Measurements from ENCODE around the gene PIMREG. TPM values are rescaled to one million over a fixed set of nuclear protein-coding genes. Genes with fewer than 3 reads are reported as not detected.

The PIMREG gene
- total RNA-seq, 1 experiment from 2014 or later = not detected

DNA sequence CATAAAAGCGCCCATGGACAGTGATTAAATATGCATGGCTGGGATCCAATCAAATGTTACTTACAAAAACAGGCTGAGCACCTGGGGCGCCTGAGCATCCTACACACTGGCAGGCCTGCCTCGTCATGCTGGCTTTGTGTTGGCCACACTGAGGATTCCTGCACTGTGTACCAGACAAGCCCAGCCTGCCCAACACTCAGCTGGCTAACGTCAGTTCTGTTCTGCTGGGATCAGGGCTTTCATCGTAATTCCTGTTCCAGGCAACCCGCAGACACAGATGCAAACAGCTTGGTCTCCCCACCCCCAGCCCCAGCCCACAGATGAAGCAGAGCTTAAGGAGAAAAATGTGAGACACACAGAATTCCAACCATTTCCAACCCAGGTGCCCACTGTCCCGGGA lies 30.7 kb downstream of the PIMREG start:
- no peak overlapping the region for H3K4me3 ChIP-seq (ENCODE audit: low read length)
- no peaks in the 10 kb centered on the region for H3K36me3 ChIP-seq (ENCODE audit: insufficient read depth, low read length)
- no peak overlapping the region for H3K27ac ChIP-seq (ENCODE audit: low read length)
- no peak overlapping the region for H2AFZ ChIP-seq (ENCODE audit: low read length)
- no peaks in the 10 kb centered on the region for H3K79me2 ChIP-seq (ENCODE audit: low read length)
- no peak overlapping the region for H3K4me2 ChIP-seq (ENCODE audit: low read depth, low read length, poor library complexity, severe bottlenecking)
- H3K27me3 ChIP-seq (ENCODE audit: low read length) = no peaks in the 10 kb centered on the region
- no peak overlapping the region for H3K9ac ChIP-seq (ENCODE audit: low read length)
- no peak for DNase-seq
- H3K9me3 ChIP-seq (ENCODE audit: low read length) = no peaks in the 10 kb centered on the region
- H3K4me1 ChIP-seq (ENCODE audit: low read length) = no peaks in the 10 kb centered on the region
- no peaks in the 10 kb centered on the region for H4K20me1 ChIP-seq (ENCODE audit: insufficient read depth, low read depth, low read length)
- H3K9me2 ChIP-seq (replicated peaks; ENCODE audit: insufficient read depth, low read length) = no peaks in the 10 kb centered on the region

GRCh38 chr17:6475411-6475810 lies 31.2 kb downstream of the PIMREG start:
- Histone ChIP-seq H3K4me1 (ENCODE audit: low read length) (no peaks in the 10 kb centered on the region), H3K9ac (ENCODE audit: low read length) (no peak overlapping the region), H3K36me3 (ENCODE audit: insufficient read depth, low read length) (no peaks in the 10 kb centered on the region), H3K27me3 (ENCODE audit: low read length) (no peaks in the 10 kb centered on the region), H3K4me3 (ENCODE audit: low read length) (no peak overlapping the region), H3K27ac (ENCODE audit: low read length) (no peak overlapping the region), H4K20me1 (ENCODE audit: insufficient read depth, low read depth, low read length) (no peaks in the 10 kb centered on the region), H2AFZ (ENCODE audit: low read length) (no peak overlapping the region), H3K79me2 (ENCODE audit: low read length) (no peaks in the 10 kb centered on the region), H3K4me2 (ENCODE audit: low read depth, low read length, poor library complexity, severe bottlenecking) (no peak overlapping the region), H3K9me2 (replicated peaks; ENCODE audit: insufficient read depth, low read length) (no peaks in the 10 kb centered on the region), H3K9me3 (ENCODE audit: low read length) (no peaks in the 10 kb centered on the region)
- no peak for DNase-seq

GRCh38 chr17:6476076-6476809 lies 32.0 kb downstream of the PIMREG start:
- Histone ChIP-seq H2AFZ (ENCODE audit: low read length) (no peak overlapping the region), H3K4me2 (ENCODE audit: low read depth, low read length, poor library complexity, severe bottlenecking) (no peak overlapping the region), H3K79me2 (ENCODE audit: low read length) (no peaks in the 10 kb centered on the region), H4K20me1 (ENCODE audit: insufficient read depth, low read depth, low read length) (no peaks in the 10 kb centered on the region), H3K27me3 (ENCODE audit: low read length) (no peaks in the 10 kb centered on the region), H3K9me3 (ENCODE audit: low read length) (no peaks in the 10 kb centered on the region), H3K27ac (ENCODE audit: low read length) (no peak overlapping the region), H3K4me3 (ENCODE audit: low read length) (no peak overlapping the region), H3K36me3 (ENCODE audit: insufficient read depth, low read length) (no peaks in the 10 kb centered on the region), H3K9me2 (replicated peaks; ENCODE audit: insufficient read depth, low read length) (no peaks in the 10 kb centered on the region), H3K9ac (ENCODE audit: low read length) (no peak overlapping the region), H3K4me1 (ENCODE audit: low read length) (no peaks in the 10 kb centered on the region)
- no peak for DNase-seq

DNA sequence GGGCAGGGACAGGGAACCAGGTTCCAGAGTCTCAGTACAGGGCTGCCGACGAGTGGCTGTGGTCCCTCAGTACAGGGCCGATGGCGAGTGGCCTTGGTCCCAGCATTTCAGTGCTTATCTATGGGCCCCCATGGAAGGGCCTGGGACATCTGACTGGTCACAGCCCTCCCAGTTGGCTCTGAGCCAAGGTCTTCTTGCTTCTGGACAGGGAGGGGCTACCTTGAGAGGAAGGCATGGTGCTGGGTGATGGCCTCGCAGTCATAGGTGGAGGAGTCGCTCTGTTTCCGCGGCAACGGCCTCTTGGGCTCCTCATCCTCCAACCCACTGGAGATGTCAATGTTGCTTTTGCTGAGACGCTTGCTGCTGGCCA lies 32.5 kb downstream of the PIMREG start:
- DNase-seq = no peak
- H3K36me3 ChIP-seq (ENCODE audit: insufficient read depth, low read length) = no peaks in the 10 kb centered on the region
- no peak overlapping the region for H3K9ac ChIP-seq (ENCODE audit: low read length)
- no peaks in the 10 kb centered on the region for H3K4me1 ChIP-seq (ENCODE audit: low read length)
- no peak overlapping the region for H3K27ac ChIP-seq (ENCODE audit: low read length)
- no peak overlapping the region for H3K4me2 ChIP-seq (ENCODE audit: low read depth, low read length, poor library complexity, severe bottlenecking)
- no peaks in the 10 kb centered on the region for H3K9me2 ChIP-seq (replicated peaks; ENCODE audit: insufficient read depth, low read length)
- no peaks in the 10 kb centered on the region for H4K20me1 ChIP-seq (ENCODE audit: insufficient read depth, low read depth, low read length)
- no peak overlapping the region for H3K4me3 ChIP-seq (ENCODE audit: low read length)
- H3K79me2 ChIP-seq (ENCODE audit: low read length) = no peaks in the 10 kb centered on the region
- no peak overlapping the region for H2AFZ ChIP-seq (ENCODE audit: low read length)
- H3K9me3 ChIP-seq (ENCODE audit: low read length) = no peaks in the 10 kb centered on the region
- H3K27me3 ChIP-seq (ENCODE audit: low read length) = no peaks in the 10 kb centered on the region

DNA sequence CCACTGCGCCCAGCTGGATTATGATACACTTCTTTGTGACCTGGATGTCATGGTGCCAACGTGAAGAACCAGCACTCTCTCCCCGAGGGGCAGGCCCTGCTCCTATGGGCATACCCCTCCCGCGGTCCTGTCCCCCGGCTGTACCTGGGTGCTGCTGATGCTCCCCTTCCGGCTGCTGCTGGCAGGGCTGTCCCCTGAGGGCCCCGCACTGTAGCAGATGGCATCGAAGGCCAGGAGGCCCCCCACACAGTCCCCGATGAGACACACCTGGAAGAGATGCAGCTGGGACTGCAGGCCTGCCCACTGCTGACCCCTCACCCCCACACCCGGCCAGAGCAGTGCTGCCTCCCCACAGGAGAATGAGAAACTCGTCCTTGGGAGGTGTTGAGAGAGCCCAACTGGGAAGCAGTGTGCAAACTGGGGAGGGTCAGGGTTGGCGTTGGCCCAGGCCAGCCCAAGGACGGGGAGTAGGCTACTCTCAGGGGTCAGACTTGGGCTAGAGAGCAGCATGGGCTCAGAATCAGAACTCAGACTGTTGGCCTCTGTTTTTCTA lies 33.7 kb downstream of the PIMREG start:
- no peak overlapping the region for H3K4me2 ChIP-seq (ENCODE audit: low read depth, low read length, poor library complexity, severe bottlenecking)
- no peaks in the 10 kb centered on the region for H3K4me1 ChIP-seq (ENCODE audit: low read length)
- H3K9me3 ChIP-seq (ENCODE audit: low read length) = no peaks in the 10 kb centered on the region
- H2AFZ ChIP-seq (ENCODE audit: low read length) = no peak overlapping the region
- H3K4me3 ChIP-seq (ENCODE audit: low read length) = no peak overlapping the region
- no peak overlapping the region for H3K9ac ChIP-seq (ENCODE audit: low read length)
- no peaks in the 10 kb centered on the region for H3K36me3 ChIP-seq (ENCODE audit: insufficient read depth, low read length)
- no peaks in the 10 kb centered on the region for H3K27me3 ChIP-seq (ENCODE audit: low read length)
- no peak overlapping the region for H3K27ac ChIP-seq (ENCODE audit: low read length)
- H3K79me2 ChIP-seq (ENCODE audit: low read length) = no peaks in the 10 kb centered on the region
- no peak for DNase-seq
- no peaks in the 10 kb centered on the region for H4K20me1 ChIP-seq (ENCODE audit: insufficient read depth, low read depth, low read length)
- H3K9me2 ChIP-seq (replicated peaks; ENCODE audit: insufficient read depth, low read length) = no peaks in the 10 kb centered on the region

GRCh38 chr17:6478486-6478885 lies 34.2 kb downstream of the PIMREG start:
- no peak overlapping the region for H3K9ac ChIP-seq (ENCODE audit: low read length)
- no peaks in the 10 kb centered on the region for H3K27me3 ChIP-seq (ENCODE audit: low read length)
- H4K20me1 ChIP-seq (ENCODE audit: insufficient read depth, low read depth, low read length) = no peaks in the 10 kb centered on the region

DNA sequence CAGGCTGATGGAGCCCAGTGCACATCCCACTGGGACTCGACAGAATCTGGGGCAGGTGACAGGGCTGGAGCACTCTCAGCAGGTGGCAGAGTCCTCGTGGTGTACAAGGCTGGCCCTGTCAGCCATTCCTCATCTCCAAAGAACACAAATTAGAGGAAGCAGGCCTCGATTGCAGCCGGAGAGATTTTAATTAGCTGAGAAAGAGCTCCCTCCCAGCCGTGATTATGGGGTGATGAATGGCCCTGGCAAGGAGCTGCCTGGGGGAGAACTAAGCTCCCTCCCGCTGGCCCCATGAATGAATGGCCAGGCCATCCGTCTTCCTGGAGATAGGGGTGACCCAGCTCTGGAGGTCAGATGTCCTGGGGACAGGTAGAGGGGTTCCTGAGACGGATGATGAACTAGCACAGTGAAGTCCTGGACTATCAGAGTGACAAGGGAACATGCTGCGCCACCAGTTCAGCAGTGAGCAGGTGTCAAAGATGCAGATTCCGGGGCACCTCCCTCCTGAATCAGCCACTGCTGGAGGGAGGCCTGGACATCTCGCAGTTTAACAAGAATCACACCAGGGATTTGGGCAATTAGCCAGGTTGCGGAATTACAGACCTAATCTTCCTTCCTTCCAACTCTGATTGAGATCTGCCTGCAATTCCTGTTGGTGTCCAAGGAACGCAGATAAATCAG lies 35.5 kb downstream of the PIMREG start:
- Histone ChIP-seq H3K9ac (ENCODE audit: low read length) (no peak overlapping the region), H2AFZ (ENCODE audit: low read length) (no peak overlapping the region), H3K27me3 (ENCODE audit: low read length) (no peaks in the 10 kb centered on the region), H3K79me2 (ENCODE audit: low read length) (no peaks in the 10 kb centered on the region), H3K4me1 (ENCODE audit: low read length) (no peaks in the 10 kb centered on the region), H3K9me2 (replicated peaks; ENCODE audit: insufficient read depth, low read length) (no peaks in the 10 kb centered on the region), H3K4me3 (ENCODE audit: low read length) (no peak overlapping the region), H3K36me3 (ENCODE audit: insufficient read depth, low read length) (no peaks in the 10 kb centered on the region), H4K20me1 (ENCODE audit: insufficient read depth, low read depth, low read length) (no peaks in the 10 kb centered on the region), H3K27ac (ENCODE audit: low read length) (no peak overlapping the region), H3K9me3 (ENCODE audit: low read length) (no peaks in the 10 kb centered on the region), H3K4me2 (ENCODE audit: low read depth, low read length, poor library complexity, severe bottlenecking) (no peak overlapping the region)
- no peak for DNase-seq

More at GRCh38 chr17:6478486-6478885, 34.2 kb downstream of the PIMREG start:
- no peak overlapping the region for H3K27ac ChIP-seq (ENCODE audit: low read length)
- H2AFZ ChIP-seq (ENCODE audit: low read length) = no peak overlapping the region
- H3K4me1 ChIP-seq (ENCODE audit: low read length) = no peaks in the 10 kb centered on the region
- H3K9me3 ChIP-seq (ENCODE audit: low read length) = no peaks in the 10 kb centered on the region
- H3K4me3 ChIP-seq (ENCODE audit: low read length) = no peak overlapping the region
- no peaks in the 10 kb centered on the region for H3K36me3 ChIP-seq (ENCODE audit: insufficient read depth, low read length)
- no peaks in the 10 kb centered on the region for H3K9me2 ChIP-seq (replicated peaks; ENCODE audit: insufficient read depth, low read length)
- DNase-seq = no peak
- H3K79me2 ChIP-seq (ENCODE audit: low read length) = no peaks in the 10 kb centered on the region
- H3K4me2 ChIP-seq (ENCODE audit: low read depth, low read length, poor library complexity, severe bottlenecking) = no peak overlapping the region

DNA sequence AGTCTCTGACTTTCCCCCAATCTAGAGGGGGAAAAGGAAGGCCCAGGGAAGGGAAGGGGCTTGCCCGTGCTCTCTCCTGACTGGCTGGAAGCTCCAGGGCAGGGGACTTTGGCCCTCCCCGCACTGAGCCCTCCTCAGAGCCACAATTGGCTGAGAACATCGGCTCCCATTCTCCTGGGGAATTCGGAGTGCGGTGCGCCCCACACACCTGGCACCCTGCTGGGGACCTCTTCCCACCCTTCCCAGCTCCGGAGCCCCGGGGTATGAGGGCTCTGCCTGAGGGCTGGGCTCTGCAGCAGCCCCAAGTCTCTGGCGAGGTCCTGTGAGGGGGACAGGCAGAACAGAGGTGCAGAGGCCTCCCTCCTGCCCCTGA lies 36.0 kb downstream of the PIMREG start:
- no peak overlapping the region for H2AFZ ChIP-seq (ENCODE audit: low read length)
- no peak overlapping the region for H3K9ac ChIP-seq (ENCODE audit: low read length)
- no peak overlapping the region for H3K27ac ChIP-seq (ENCODE audit: low read length)
- no peaks in the 10 kb centered on the region for H3K9me3 ChIP-seq (ENCODE audit: low read length)
- H3K36me3 ChIP-seq (ENCODE audit: insufficient read depth, low read length) = no peaks in the 10 kb centered on the region
- no peaks in the 10 kb centered on the region for H3K27me3 ChIP-seq (ENCODE audit: low read length)
- H4K20me1 ChIP-seq (ENCODE audit: insufficient read depth, low read depth, low read length) = no peaks in the 10 kb centered on the region
- no peak overlapping the region for H3K4me2 ChIP-seq (ENCODE audit: low read depth, low read length, poor library complexity, severe bottlenecking)
- H3K4me1 ChIP-seq (ENCODE audit: low read length) = no peaks in the 10 kb centered on the region
- no peak overlapping the region for H3K4me3 ChIP-seq (ENCODE audit: low read length)
- H3K79me2 ChIP-seq (ENCODE audit: low read length) = no peaks in the 10 kb centered on the region
- H3K9me2 ChIP-seq (replicated peaks; ENCODE audit: insufficient read depth, low read length) = no peaks in the 10 kb centered on the region
- DNase-seq = no peak

Measured in Karpas-422 (cell line).